ENCODE measurements around the gene SNX20.

Gene SNX20

DNA sequence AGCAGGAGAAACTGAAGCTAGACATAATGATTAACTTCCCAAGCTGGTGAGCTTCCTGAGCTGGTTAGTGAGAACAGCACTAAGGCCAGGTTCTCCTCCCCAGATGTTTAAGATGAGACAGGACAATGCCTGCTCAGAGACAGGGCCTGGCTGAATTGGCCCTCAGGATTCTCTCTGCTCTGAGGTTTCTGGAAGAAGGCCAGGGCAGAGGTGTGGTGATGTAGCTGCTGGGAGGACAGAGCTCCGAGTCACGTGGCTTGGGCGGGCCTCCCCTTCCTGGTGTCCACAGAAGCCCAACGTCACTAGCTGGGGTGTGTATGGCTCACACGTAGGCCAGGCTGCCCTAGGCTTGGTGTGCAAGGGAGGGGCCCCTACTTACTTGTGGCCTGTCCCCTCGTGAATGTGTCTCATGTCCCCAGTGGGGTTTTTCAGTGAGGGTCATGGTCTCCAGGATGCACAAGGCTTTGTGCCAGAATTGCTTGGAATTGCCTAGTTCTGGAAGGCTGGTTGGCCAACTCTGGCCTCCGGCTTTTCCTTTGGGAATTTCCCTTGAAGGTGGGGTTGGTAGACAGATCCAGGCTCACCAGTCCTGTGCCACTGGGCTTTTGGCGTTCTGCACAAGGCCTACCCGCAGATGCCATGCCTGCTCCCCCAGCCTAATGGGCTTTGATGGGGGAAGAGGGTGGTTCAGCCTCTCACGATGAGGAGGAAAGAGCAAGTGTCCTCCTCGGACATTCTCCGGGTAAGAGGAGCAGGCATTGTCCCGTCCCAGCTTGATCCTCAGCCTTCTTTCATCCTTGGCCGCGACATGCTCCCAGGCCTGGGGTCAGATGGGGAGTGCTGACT lies 15.7 kb upstream of the SNX20 start:
- Mint-ChIP-seq H3K27me3 (ENCODE audit: low read depth) (peaks cover 4% of the 10 kb centered on the region), H3K27ac (peak overlapping the region; percentile 85), H3K4me3 (peak overlapping the region; percentile 81), H3K9me3 (peaks cover 8% of the 10 kb centered on the region), H3K36me3 (ENCODE audit: low read depth) (peaks cover 19% of the 10 kb centered on the region), H3K4me1 (ENCODE audit: low read depth) (peaks cover 61% of the 10 kb centered on the region)
- peak; percentile 38 for DNase-seq (ENCODE audit: low spot score)

DNA sequence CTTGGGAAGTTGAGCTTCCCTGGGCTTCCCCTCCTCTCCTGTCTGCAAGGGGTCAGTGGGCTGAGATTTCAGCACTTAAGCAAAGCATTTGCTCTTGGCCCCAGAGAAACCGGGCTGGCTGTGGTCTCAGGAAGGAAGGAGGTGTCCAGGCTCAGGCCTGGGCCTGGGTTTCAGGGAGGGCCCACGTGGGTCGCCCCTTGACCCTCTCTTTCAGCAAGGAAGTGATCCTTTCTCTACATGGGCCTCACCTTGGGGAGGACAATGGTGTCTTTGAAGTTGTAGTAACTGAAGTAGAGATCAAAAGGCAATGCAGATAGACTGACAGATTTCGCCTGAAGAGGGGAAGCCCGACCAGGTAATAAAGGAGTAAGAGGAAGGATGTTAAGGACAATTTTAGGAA lies 15.0 kb upstream of the SNX20 start:
- peak overlapping the region; percentile 44 for H3K4me3 Mint-ChIP-seq
- DNase-seq (ENCODE audit: low spot score), result no peak
- H3K36me3 Mint-ChIP-seq (ENCODE audit: low read depth), result peaks cover 13% of the 10 kb centered on the region
- peaks cover 4% of the 10 kb centered on the region for H3K27me3 Mint-ChIP-seq (ENCODE audit: low read depth)
- peak overlapping the region; percentile 85 for H3K27ac Mint-ChIP-seq
- H3K9me3 Mint-ChIP-seq, result peaks cover 2% of the 10 kb centered on the region
- peaks cover 61% of the 10 kb centered on the region for H3K4me1 Mint-ChIP-seq (ENCODE audit: low read depth)

DNA sequence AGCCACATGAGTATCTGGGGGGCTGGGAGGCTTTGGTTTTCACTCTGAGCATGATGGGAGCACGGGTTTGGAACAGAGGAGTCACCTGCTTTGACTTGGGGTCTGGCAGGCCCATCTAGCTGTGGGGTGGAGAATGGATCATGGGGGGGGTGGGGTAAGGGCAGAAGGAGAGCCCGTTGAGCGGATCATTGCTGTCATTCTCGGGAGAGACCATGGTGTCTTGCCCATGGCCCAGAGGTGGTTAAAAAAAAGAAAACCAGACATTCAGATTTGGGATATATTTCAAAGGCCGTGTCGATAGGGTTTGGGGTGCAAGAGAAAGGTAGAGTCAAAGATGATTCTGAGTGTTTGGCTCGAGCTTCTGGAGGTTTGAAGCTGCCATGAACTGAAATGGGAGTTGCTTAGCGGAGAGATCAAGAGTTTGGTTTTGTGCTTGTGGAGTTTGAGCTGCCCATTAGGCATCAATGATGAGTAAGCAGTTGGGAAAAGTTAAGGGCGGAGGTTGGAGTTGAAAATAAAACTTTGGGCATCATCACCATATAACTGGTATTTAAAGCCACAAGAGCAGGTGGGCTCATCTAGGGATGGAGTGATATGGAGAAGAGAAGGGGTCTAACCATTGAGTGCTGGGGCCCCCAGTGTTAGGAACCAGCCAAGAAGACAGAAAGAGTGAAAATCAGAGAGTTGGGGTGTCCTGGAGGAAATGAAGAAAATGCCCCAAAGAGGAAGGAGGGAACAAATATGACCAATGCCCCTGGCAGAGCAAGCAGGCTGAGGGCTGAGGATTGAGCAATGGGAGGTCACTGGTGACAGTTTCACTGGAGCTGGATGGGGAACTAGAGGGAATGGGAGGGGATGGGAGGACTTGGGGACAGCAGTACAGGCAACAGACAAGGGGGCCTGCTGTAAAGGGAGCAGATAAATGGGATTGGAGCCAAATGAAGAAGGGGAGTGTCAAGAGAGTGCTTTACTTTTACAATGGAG lies 14.2 kb upstream of the SNX20 start:
- Mint-ChIP-seq H3K27ac (peak overlapping the region; percentile 24), H3K4me1 (ENCODE audit: low read depth) (peaks cover 61% of the 10 kb centered on the region), H3K4me3 (no peak overlapping the region), H3K27me3 (ENCODE audit: low read depth) (peaks cover 4% of the 10 kb centered on the region), H3K9me3 (no peaks in the 10 kb centered on the region), H3K36me3 (ENCODE audit: low read depth) (peaks cover 6% of the 10 kb centered on the region)
- no peak for DNase-seq (ENCODE audit: low spot score)

DNA sequence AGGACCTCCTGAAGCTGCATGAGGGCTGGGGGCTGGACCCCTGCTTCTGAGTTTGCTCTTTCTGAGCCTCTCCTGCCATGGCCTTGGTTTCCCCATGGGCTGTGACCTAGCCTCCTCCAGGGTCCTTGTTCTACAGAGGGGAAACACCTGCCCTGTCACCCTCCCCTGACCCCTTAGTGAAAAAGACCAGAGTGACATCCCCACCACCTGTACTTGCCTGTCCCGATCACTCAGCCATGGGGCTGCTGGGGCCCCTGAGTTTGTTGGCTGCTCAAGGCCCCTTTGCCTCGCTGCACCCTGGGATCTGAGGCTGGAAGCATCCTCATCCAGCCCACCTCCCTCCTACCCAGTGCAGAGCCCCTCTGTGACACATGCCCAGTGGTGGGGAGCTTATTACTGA lies 13.1 kb upstream of the SNX20 start:
- H3K36me3 Mint-ChIP-seq (ENCODE audit: low read depth), result no peaks in the 10 kb centered on the region
- H3K27me3 Mint-ChIP-seq (ENCODE audit: low read depth), result peaks cover 4% of the 10 kb centered on the region
- H3K4me1 Mint-ChIP-seq (ENCODE audit: low read depth), result peaks cover 55% of the 10 kb centered on the region
- no peak for DNase-seq (ENCODE audit: low spot score)
- H3K9me3 Mint-ChIP-seq, result no peaks in the 10 kb centered on the region
- H3K27ac Mint-ChIP-seq, result peak overlapping the region; percentile 73
- H3K4me3 Mint-ChIP-seq, result peak overlapping the region; percentile 81

DNA sequence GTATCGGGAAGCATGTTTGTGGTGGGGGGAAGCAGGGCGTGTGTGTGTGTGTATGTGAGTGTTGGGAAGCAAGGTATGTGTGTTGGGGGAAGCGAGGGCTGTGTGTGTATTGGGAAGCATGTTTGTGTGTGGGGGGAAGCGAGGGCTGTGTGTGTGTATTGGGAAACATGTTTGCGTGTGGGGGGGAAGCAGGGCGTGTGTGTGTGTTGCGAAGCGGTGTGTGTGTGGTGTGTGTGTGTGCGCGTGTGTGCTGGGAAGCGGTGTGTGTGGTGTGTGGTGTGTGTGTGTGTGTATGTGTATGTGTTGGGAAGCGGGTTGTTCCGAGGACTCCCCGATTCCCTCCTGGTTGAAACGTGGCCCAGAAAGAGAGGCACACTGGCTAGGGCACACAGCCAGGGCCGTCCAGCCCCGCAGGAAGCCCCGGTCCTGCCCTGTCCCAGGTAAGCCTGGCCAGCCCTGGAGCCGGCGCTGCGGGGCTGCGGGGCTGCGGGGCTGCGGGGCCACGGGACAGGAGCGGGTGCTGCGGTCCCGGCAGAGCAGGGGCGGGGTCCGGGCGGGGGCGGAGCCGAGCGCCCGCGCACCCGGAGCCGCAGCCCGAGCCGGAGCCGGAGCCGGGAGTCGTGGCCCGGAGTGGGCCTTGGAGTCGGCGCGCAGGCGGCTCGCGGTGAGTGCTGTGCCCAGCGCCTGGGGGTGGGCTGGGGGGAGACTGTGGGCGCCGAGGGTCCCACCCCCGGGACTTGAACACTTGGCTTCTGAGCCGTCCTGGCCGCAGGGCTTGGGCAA lies 12.1 kb upstream of the SNX20 start, which contains the start of gene NOD2:
Gene NOD2, plus strand, starts transcription at position 608 of the 783 bp plus-strand sequence. CDS start 5,890 bp downstream, outside the sequence.
- no peaks in the 10 kb centered on the region for H3K9me3 Mint-ChIP-seq
- peak within 1 kb of the TSS; percentile 81 for H3K4me3 Mint-ChIP-seq
- no peak for DNase-seq (ENCODE audit: low spot score)
- H3K27me3 Mint-ChIP-seq (ENCODE audit: low read depth), result peaks cover 4% of the 10 kb centered on the region
- H3K4me1 Mint-ChIP-seq (ENCODE audit: low read depth), result peaks cover 47% of the 10 kb centered on the region
- peak within 1 kb of the TSS; percentile 73 for H3K27ac Mint-ChIP-seq
- no peaks in the 10 kb centered on the region for H3K36me3 Mint-ChIP-seq (ENCODE audit: low read depth)

DNA sequence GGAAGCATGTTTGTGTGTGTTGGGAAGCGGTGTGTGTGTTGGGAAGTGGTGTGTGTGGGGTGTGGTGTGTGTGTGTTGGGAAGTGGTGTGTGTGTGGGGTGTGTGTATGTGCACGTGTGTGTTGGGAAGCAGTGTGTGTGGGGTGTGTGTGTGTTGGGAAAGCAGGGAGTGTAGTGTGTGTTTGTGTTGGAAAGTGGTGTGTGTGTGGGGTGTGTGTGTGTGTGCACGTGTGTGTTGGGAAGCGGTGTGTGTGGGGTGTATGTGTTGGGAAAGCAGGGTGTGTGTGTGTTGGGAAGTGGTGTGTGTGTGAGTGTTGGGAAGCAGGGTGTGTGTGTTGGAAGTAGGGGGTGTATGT lies 11.5 kb upstream of the SNX20 start:
- H3K27ac Mint-ChIP-seq, result peak overlapping the region; percentile 67
- peaks cover 4% of the 10 kb centered on the region for H3K27me3 Mint-ChIP-seq (ENCODE audit: low read depth)
- H3K36me3 Mint-ChIP-seq (ENCODE audit: low read depth), result no peaks in the 10 kb centered on the region
- peaks cover 41% of the 10 kb centered on the region for H3K4me1 Mint-ChIP-seq (ENCODE audit: low read depth)
- no peak for DNase-seq (ENCODE audit: low spot score)
- H3K4me3 Mint-ChIP-seq, result peak overlapping the region; percentile 76
- H3K9me3 Mint-ChIP-seq, result no peaks in the 10 kb centered on the region

DNA sequence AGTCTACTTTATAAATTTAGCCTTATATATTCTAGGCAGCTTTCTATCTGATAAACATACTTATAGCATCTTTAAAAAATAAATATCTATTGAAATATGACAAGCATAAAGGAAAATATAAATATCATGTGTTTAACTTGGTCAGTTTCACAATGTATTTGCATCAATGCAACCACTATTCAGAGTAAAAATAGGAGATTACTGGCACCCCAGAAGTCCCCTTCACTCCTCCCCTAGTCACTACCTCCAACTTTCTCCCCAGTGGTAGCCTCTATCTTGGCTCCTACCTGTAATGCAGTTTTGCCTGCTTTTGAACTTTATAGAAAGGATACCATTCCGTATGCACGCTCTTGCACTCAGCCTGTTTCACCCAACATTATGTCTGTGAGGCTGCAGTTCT lies 9.1 kb upstream of the SNX20 start:
- no peak overlapping the region for H3K4me3 Mint-ChIP-seq
- H3K27ac Mint-ChIP-seq, result no peak overlapping the region
- DNase-seq (ENCODE audit: low spot score), result no peak
- H3K9me3 Mint-ChIP-seq, result no peaks in the 10 kb centered on the region
- no peaks in the 10 kb centered on the region for H3K36me3 Mint-ChIP-seq (ENCODE audit: low read depth)
- H3K4me1 Mint-ChIP-seq (ENCODE audit: low read depth), result peaks cover 35% of the 10 kb centered on the region
- peaks cover 4% of the 10 kb centered on the region for H3K27me3 Mint-ChIP-seq (ENCODE audit: low read depth)

DNA sequence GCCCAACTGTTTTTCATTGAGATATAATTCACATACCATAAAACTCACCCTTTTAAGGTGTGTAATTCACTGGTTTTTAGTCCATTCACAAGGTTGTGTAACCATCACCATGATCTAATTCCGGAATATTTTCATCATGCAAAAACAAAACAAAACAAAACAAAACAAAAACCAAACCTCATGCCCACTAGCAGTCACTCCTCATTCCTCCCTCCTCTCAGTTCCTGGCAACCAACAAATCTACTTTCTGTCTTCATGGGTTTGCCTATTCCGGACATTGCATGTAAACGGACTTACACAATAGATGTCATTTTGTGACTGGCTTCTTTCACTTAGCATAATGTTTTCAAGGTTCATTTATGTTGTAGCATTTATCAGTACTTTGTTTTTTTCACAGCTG lies 7.8 kb upstream of the SNX20 start:
- no peaks in the 10 kb centered on the region for H3K9me3 Mint-ChIP-seq
- H3K27me3 Mint-ChIP-seq (ENCODE audit: low read depth), result peaks cover 4% of the 10 kb centered on the region
- H3K4me1 Mint-ChIP-seq (ENCODE audit: low read depth), result peaks cover 38% of the 10 kb centered on the region
- DNase-seq (ENCODE audit: low spot score), result no peak
- peaks cover 3% of the 10 kb centered on the region for H3K36me3 Mint-ChIP-seq (ENCODE audit: low read depth)
- H3K27ac Mint-ChIP-seq, result no peak overlapping the region
- H3K4me3 Mint-ChIP-seq, result no peak overlapping the region

DNA sequence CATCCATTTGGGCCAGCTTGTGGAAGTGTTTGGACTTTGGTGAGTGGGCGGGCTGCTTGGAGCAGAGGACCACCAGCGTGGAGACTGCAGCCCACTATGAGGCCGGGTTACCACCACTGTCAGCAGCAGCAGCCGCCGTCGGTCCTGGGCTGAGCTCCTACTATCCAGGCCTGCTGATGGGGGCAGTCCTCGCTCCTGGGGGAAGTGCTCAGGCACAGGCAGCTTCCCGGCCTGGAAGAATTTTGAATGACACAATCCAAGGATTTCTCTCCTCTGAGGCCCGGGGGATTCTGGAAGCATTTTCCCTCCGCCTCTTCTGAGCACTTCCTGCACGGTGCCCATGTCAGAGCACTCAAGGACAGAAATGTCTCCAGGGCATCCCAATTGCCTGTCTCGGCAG lies 7.0 kb upstream of the SNX20 start:
- no peak overlapping the region for H3K27ac Mint-ChIP-seq
- DNase-seq (ENCODE audit: low spot score), result no peak
- H3K4me1 Mint-ChIP-seq (ENCODE audit: low read depth), result peaks cover 44% of the 10 kb centered on the region
- H3K9me3 Mint-ChIP-seq, result no peaks in the 10 kb centered on the region
- H3K27me3 Mint-ChIP-seq (ENCODE audit: low read depth), result peaks cover 4% of the 10 kb centered on the region
- H3K36me3 Mint-ChIP-seq (ENCODE audit: low read depth), result peaks cover 3% of the 10 kb centered on the region
- no peak overlapping the region for H3K4me3 Mint-ChIP-seq

DNA sequence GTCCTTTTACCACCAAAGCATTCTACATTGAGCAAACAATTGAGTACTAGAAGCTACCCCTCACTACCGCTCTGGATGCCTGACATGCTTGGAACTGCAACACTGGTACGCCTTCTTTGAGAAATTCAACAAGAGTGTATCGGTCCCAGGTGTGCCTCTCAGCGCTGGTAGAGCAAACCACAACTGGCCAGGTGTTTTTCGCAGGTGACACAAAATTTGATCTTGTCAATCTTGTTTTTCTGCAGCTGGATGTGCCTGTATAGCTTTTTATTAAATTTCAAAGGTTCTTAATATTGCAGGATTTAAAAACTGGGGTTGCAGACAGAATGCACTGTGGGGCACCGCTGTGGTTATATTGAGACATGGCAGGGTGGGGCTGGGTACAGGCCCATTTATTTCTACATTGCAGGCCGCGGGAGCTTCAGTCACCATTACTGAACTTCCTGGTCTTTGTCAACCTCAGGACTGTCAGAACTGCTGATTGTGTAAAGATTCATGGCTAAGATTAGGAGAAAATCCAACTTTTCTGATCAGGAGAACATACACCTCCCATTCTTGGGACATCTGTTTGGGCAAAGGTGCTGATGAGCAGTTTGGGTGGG lies 4.5 kb upstream of the SNX20 start:
- peak overlapping the region; percentile 71 for H3K4me3 Mint-ChIP-seq
- H3K4me1 Mint-ChIP-seq (ENCODE audit: low read depth), result peaks cover 50% of the 10 kb centered on the region
- H3K9me3 Mint-ChIP-seq, result no peaks in the 10 kb centered on the region
- H3K36me3 Mint-ChIP-seq (ENCODE audit: low read depth), result peaks cover 3% of the 10 kb centered on the region
- DNase-seq (ENCODE audit: low spot score), result no peak
- H3K27ac Mint-ChIP-seq, result peak overlapping the region; percentile 89
- H3K27me3 Mint-ChIP-seq (ENCODE audit: low read depth), result no peaks in the 10 kb centered on the region

DNA sequence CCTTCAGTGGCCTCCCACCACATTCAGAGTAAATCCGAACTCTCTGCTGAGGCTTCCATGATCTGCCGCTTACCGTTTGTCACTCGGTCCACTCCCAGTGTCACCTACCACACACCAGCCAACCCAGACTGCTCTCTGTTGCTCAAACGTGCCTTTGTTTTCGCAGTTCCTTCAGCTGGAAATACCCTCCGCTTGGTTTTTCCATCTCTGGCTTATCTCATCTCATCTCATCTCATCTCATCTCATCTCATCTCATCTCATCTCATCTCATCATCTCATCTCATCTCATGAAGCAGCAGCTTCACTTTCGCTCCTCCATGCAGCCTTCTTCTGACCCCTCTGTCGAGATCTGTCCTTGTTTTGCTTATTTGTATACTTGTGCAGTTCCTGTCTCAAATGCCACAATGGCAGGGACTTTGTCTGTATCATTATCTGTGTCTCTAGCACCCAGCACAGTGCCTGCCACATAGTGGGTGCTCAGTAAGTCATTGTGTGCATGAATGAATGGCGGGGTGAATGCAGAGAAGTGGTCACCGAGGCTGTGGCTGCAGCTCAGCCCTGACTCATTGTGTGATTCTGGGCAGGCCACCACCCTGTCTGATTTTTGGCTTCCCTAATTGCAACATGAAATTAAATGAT lies 3.8 kb upstream of the SNX20 start:
- peak; percentile 52 for DNase-seq (ENCODE audit: low spot score)

DNA sequence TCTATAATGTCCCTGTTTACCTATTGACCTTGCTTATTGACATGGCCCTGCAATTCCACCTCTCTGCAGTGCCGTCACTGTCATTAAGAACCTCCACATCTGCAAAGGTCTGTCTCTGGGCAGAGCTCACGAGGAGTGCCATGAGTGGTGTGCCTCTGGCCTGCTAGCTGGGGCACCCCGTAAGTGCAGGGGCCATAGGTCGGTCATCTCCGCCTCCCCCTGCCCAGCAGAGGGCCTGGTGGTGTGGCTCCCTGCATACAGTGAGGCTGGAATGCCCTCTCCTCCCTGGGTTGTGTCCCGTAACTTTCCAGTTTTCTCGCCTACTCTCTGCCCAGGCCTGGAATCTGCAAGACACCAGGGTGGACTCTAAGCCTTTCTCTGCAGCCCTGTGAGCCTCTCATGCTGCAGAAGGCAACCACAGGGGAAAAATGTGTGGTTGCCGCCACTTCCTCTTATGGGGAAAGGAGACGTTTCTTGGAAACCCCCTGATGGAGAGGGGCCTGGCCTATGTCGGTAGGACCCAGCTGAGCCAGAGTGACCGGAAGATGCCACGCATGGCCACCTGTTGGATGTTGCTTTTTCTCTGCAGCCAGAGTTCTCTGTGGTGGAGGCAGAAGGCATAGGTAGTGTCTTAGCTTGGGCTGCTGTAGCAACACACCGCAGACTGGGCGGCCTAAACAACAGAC lies 2.7 kb upstream of the SNX20 start:
- no peaks in the 10 kb centered on the region for H3K9me3 Mint-ChIP-seq
- H3K27ac Mint-ChIP-seq, result peak overlapping the region; percentile 89
- DNase-seq (ENCODE audit: low spot score), result peak; percentile 76
- peaks cover 13% of the 10 kb centered on the region for H3K36me3 Mint-ChIP-seq (ENCODE audit: low read depth)
- peak overlapping the region; percentile 71 for H3K4me3 Mint-ChIP-seq
- peaks cover 61% of the 10 kb centered on the region for H3K4me1 Mint-ChIP-seq (ENCODE audit: low read depth)
- H3K27me3 Mint-ChIP-seq (ENCODE audit: low read depth), result no peaks in the 10 kb centered on the region

More for the DNA sequence above, 3.8 kb upstream of the SNX20 start:
- Mint-ChIP-seq H3K27ac (peak overlapping the region; percentile 89), H3K9me3 (no peaks in the 10 kb centered on the region), H3K36me3 (ENCODE audit: low read depth) (peaks cover 8% of the 10 kb centered on the region), H3K27me3 (ENCODE audit: low read depth) (no peaks in the 10 kb centered on the region), H3K4me3 (peak overlapping the region; percentile 71), H3K4me1 (ENCODE audit: low read depth) (peaks cover 54% of the 10 kb centered on the region)
